Astrocyte (in vitro differentiated cells and primary cell): ENCODE results near the gene CAND1.

ENCODE experiments used
- CTCF ChIP-seq: IDR thresholded peaks from 2 replicates; pipeline ENCODE4 v1.5.1; 2011; ENCODE audit warnings: low read depth, mild to moderate bottlenecking, inconsistent platforms, low read length, moderate library complexity; ENCODE audit not compliant: insufficient read depth
- EZH2 ChIP-seq: IDR thresholded peaks from 2 replicates; pipeline ENCODE4 v1.6.1; 2012; ENCODE audit warnings: mild to moderate bottlenecking, low read length, inconsistent platforms; ENCODE audit not compliant: insufficient read depth

GRCh38 chr12:67274186-67274585 is 5.0 kb downstream of the CAND1 start:
- no peak for TF ChIP-seq CTCF
- no peak for TF ChIP-seq EZH2
